NCI-H2081 treated with DMSO at 0.1 percent for 48 hours (cell line): Measurements from ENCODE around the gene DDX55.

Source experiments
- DNase-seq: peaks from one replicate; lab custom pipeline; 2025; lab: John Stamatoyannopoulos, UW

DDX55 gene

DNA sequence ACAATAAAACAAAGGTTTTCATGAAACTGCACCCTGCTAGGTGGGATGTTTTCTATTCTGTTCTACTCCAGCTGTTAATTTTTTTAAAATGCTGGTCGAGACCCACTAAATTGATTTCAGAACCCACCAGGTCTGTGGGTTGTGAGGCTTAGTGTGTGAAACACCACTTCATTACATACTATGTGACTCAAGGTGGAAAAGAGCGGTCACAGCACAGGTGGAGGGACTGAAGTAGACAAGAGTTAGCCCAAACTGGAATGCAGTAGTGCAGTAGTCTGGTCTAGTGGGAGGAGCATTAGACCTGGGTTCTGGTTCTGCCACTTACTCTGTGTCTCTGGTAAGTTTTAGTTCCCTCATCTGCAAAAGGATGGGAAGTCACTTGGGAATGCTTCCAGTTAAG, 12.2 kb downstream of the DDX55 start:
- no peak for DNase-seq

DNA sequence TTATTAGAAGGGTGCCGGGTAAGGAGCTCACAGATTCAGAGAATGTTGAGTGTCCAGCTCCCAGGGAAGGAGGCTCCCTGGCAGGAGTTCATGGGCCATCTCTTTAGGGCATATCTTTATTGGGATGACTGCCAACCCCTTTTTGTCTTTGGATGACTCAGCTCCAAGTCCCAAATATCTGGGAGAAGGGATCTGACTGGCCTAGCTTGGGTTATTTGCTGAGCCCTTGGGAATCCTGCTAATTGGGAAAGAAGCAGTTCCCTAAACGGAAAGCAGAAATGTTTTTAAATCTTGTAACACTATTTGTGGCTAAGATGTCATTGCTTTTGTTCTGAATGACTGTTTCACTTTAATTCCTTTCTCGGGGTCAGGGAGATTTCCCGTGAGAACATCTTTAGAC, 12.6 kb downstream of the DDX55 start:
- no peak for DNase-seq

DNA sequence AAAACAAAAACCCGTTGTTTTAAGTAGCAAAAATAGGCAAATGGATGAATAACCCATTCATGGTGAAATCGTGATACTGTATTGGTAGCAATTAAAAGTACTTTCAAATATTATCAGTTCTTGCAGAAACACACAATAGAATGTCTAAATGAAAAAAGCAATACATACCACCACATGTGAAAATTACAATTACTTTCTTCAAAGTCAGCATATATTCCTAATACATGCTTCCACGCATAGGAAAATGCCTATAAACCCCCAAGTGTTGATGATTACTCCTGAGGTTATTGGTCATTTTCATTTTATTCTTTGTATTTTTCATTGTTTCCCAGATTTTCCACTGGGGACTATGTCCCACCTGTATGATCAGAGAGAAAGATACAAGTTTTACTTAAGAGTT, 15.2 kb downstream of the DDX55 start:
- DNase-seq: no peak

DNA sequence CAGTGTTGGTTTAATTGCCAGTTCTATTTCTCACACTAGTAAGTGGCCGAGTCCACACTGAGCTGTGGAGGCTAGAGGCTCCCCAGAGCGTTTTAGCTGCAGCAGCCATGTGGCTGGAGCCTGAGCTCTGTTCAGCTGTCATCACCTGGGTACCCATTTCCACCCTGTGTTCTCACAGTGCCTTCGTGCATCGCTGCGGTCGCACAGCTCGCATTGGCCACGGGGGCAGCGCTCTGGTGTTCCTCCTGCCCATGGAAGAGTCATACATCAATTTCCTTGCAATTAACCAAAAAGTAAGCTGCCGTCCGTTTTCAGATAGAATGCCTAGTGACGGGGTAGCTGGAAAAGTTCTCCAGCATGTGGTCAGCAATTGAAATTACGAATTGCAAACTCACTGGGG, 15.7 kb downstream of the DDX55 start:
- no peak for DNase-seq

DNA sequence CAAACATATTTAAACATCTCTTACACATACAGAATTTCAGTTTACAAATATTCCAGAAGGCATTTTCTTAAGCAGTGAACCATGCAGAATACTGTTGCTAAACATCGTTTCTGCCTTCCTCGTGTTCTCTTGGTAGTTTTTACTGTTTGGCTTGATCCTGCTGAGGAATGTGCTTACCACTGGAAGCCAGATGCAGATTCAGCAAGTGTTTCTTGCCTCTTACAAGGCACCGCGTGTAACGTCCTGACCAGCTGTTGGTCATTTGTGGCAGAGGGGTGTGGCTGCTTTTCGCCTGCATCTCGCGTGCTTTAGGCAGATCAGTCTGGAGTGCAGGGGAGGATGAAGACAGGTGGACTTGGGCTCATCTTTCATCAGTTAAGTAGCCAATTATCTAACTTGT, 19.2 kb downstream of the DDX55 start:
- DNase-seq: no peak

DNA sequence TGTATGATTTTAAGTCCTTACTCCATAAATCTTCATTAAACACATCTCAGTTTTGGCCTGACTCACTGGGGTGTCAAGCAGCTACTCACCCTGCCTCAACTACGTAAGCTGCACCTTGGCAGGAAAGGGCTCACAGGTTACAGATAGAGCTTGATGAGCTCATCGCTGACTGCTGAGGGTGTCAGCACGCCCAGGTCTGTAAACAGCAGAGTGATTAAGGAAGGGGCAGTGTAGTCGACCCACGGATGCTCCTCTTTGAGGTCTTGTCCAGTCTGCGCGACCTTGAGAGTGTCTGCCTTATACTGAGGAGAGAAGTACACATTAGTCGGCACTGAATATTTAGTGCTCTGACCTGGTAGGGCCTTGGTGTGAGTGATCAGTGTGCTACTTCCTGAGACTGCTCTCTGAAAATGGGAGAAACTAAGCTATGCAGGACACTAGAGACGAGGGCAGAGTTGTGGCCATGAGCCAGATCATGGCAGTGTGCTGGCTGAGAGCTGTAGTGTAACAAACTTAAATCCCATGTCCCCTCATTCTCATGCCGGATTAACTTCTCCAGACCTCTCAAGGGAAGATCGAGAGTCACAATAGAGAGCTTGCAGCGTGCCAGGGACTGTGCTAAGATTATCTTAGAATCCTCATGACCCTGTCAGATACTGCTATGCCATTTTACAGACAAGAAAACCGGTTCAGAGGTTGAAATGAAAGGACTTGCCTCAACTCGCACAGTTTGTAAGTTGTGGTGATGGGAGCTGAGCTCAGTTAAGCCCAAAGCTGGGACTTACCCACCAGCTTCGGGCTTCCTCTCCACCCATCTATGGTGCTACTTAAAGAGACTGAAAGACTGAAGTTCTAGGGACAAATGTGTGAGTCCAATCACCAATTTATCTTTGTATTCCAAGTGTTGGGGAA, 20.0 kb downstream of the DDX55 start:
- no peak for DNase-seq

DNA sequence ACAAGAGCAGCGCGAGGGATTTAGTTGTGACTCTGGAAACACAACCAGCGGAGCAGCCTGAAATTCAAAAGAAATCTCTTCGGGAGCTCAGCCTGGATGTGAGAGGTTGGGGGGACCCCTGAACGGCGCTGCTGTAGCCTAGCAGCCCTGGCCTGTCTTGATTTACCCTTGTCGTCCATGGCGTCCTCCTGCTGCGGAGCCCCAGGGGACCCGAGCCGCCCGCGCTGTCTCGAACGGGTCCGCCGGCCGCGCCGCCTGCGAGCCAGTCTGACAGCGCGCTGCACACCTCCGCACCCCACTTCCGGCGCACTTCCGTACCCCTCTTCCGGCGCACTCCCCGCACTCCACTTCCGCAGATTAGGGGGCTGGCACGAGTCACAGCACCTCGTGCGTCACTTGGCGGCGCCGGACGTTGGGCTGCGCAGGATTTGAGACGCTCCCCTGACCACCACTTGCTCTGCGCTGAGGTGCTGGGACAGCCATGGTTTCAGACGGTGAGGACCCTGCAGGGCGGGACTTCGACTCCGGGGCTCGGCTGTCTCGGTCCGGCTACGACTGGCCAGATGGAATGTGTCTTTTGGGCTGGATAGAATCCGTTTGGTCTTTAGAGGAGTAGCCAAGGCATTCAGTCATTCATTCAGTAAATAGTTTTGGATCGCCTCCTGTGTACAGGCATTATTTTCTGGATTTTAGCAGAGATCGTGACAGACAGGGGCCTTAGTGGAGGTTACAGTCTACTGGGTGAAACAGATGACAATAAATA, 31.7 kb downstream of the DDX55 start, which contains the start of the genes EIF2B1 and GTF2H3:
TSS of gene EIF2B1 (minus strand) at position 308 of the 763 bp plus-strand sequence. CDS start at position 179, 129 bp downstream.
TSS of gene GTF2H3 (plus strand) at position 451 of the 763 bp plus-strand sequence. CDS start at position 482, 31 bp downstream.
- peak; percentile 83 for DNase-seq

DNA sequence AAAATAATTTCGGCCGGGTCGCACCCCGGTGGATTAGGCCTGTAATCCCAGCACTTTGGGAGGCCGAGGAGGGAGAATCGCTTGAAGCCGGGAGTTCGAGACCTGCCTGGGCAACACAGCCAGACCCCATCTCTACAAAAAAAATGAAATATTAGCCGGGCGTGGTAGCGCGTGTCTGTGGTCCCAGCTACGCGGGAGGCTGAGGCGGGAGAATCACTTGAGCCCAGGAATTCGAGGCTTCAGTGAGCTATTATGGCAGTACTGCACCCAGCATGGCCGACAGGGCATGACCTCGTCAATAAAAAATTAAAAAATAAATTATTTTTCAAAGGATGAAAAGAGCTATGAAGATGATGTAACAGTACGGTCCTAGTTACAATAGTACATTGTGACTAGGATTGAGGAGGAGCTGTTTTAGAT, 32.3 kb downstream of the DDX55 start:
- no peak for DNase-seq

DNA sequence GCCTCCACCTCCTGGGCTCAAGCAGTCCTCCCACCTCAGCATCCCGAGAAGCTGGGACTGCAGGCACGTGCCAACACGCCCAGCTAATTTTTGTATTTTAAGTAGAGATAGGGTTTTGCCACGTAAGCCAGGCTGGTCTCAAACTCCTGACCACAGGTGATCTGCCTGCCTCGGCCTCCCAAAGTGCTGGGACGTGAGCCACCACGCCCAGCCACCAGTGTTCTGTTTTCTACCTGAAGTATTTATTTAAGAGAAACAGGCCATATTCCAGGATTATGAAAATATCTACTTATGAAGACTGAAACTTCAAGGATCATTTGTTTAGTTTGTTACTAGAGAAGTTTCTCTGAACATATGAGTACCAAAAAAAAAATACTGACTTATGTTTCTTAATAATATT, 42.0 kb downstream of the DDX55 start:
- DNase-seq: no peak

DNA sequence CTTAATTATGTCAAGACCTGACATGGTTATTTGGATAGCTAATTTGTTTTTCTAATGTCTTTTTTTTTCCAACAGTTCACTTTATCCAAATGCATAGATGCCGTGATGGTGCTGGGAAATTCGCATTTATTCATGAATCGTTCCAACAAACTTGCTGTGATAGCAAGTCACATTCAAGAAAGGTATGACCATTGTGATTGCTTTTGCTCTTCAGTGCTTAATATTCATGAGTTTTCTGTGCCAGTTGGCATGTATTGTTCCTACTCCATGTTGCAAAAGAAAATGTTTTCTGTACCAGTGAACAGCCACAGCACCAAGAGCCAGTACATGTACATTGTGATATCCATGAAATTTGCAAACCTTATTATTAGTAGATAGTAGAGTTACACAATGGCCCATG, 43.5 kb downstream of the DDX55 start:
- DNase-seq: no peak

DNA sequence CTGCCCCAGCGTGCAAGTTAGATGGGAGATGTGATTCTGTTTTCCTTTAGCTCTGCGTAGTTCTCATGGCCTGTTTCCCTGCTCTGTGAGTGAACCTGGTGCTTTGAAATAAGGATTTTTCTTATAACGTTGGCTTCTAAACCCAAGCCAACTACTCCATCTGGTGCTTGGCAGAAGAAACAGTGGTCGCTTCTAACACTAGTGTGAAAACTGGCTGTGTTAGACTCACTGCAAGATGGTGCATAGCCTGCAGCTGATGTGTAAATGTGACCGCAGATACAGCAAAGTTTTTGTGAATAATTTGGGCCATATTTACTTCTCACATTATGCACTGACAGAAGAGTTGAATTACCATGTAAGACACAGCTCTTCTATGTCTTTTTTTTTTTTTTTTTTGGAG, 44.0 kb downstream of the DDX55 start:
- DNase-seq: no peak

DNA sequence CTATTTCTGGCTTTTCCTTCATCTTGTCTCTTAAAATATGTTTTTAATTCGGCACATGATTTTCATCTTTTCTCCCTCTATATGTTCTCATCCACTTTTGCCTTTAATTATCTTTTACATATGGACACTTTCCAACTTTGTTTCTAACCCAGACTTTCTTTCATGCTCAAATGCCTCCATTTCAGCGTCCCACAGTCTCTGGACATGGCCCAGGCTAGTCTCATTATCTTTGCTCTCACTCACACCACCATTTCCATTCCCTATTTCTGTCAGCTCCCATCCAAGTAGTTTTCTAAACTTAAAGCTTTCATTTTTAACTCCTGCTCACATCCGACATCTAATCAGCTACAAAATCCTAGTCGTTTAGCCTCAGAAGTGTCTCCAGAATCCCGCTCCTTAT, 46.5 kb downstream of the DDX55 start:
- no peak for DNase-seq

DNA sequence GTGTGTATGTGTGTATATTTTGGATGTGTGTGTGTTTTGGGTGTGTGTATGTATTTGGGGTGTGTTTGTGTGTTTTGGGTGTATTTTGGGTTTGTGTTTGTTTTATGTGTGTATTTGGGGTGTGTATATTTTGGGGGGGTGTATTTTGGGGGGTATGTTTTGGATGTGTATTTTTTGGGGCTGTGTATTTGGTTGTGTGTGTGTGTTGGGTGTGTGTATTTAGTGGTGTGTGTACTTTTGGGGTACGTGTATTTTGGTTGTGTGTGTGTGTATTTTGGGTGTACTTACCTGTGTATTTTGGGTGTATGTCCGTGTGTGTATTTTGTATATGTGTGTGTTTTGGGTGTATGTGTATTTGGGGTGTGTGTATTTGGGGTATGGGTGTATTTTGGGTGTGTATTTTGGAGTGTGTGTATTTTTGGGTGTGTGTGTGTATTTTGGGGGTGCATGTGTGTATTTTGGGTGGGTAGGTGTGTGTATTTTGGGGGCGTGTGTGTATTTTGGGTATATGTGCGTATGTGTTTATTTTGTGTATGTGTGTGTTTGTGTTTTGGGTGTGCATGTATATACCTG, 52.3 kb downstream of the DDX55 start:
- DNase-seq: no peak

DNA sequence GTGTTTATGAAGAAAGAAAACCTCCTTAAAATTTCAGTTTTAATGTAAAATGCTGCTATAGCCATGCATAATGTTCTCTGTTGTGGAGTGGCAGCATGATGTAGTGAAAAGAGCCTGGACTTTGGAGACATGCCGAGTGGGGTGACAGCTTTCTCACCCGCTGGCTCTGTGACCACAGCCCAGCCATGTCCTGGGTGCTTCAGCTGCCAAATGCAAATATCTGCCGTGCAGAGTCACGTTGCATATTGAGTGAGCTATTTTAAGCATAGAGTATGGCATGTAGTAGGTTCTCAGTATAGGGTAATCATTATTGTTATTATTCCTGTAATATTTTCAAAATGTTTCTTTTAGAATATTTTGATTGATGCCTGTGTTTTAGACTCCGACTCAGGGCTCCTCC, 53.5 kb downstream of the DDX55 start:
- no peak for DNase-seq

DNA sequence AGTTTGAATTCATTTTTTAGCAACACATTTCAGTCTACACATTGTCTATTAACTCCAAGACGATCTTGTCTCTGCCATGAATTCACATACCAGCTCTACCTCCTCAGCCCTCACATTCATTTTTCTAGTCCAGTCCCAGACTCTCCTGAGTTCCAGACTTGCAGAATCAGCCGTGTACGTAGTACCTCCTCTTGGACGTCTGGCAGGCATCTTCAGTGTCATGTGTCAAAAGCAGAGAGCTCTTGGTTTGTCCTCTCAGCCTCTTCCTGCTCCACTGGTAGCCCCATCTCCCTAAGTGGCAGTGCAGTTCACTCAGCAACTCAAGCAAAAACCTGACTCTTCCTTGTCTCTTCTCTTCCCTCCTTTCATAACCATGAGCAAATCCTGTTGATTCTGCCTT, 54.5 kb downstream of the DDX55 start:
- no peak for DNase-seq

DNA sequence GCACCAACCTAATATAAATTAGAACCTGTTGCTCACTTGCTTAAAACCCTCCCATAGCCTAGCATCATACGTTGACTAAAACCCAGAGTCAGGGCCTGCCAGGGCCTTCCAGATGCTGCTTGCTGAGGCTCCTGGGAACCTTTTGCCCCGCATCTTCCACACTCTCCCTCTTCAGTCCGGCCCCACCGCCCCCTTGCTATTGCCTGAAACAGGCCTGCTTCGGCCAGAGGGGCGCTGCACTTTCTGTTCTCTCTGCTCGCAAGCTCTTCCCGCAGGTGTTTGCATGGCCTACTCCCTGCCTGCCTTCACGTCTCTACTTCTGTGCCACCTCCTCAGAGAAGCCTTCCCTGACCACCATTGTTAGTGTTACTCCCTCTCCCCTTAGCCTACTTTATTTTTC, 55.3 kb downstream of the DDX55 start:
- DNase-seq: no peak

DNA sequence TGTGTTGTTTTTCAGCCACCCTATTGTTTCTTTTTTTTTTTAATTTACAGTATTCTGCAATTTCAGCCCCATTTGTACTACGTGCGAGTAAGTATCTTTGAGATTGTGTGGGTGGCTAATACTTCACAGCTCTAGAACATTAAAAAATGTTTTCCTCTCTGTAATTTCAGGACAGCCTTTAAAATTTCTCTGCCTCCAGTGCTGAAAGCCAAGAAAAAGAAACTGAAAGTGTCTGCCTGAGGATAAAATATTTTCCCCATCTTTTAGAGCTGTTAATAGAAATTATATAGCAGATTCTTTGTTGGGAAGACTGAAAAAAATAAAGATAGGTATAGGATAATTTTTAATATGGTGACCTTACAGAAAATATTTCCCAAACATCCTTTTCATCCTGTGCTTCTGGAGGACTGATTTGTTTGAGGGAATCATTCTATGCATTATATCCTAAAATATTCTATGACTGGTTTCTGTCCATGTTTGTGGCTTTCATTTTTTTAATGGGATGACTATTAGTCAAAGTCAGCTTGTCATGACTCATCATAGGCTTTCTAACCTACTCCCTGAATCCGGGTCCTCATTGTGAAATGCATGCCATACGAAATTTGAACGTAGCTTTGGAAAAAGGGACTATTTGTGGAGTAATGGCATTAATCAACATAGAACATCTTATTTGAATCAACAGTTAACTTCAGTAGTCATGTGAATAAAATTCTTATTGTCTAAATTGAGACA, 58.3 kb downstream of the DDX55 start:
- DNase-seq: no peak

DNA sequence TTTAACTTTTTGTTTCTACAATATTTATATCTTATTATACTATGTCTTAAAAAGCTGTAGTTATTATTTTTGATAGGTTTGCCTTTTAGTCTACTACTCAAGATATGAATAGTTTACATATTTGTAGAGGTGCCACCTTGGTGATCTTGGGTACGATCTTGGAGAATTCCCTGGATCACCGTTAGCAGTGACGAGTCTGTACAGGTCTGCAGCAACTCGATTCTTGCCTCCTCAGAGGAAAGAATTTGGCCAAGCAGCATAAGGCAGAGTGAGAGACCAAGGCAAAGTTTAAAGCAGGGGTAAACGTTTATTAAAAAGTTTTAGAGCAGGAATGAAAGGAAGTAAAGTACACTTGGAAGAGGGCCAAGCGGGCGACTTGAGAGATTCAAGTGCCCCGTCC, 65.9 kb downstream of the DDX55 start:
- no peak for DNase-seq
